HG02840 (cell line): ENCODE data around the gene KLHDC7B.
"Not testable (repeated sequence)": the region's sequence is repeated elsewhere in the genome, so short reads cannot be mapped to it uniquely, and the experiment has no call there.

ENCODE experiments used
- ATAC-seq: cut with Tn5 transposase; IDR thresholded peaks from one replicate; pipeline ENCODE4 v1.9.1; 2021; ENCODE audit warnings: mild to moderate bottlenecking, moderate library complexity, moderate number of reproducible peaks; ENCODE audit not compliant: unreplicated experiment, low FRiP score

Gene KLHDC7B

DNA sequence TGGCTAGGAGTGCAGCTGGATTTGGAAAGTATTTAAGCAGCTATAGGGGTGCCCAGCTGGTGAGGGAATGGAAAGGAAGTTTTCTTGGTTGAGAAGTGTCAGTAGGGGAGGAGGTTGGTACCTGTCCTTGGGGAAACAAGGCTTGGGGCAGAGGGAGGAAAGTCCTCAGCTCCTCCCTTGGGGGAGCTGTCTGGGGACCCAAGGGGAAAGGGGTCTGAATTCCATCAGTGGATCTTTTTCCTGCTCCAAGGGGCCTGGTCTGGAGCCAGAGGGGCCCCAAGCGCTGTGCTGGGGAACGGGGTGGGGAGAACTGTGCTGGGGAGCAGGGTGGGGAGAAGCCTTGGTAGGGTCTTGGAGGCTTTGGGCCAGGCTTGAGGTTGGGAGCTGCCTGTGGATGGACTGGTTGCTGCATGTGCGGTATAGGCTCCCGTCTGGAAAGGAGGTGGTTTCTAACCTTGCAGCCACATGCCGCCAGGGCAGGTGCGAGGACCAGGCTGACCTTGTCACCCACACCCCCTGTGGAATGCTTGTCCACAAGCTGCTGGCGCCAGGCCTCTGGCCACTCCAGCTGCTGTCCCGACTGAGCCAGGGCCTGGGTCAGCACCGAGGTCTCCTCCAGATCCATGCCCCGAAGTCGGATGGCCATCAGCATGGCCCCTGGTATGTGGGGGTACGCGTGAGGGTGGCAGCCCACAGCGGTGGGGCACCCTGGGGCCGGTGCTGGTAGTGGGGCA is 16.9 kb upstream of the KLHDC7B start:
- no peak for ATAC-seq

DNA sequence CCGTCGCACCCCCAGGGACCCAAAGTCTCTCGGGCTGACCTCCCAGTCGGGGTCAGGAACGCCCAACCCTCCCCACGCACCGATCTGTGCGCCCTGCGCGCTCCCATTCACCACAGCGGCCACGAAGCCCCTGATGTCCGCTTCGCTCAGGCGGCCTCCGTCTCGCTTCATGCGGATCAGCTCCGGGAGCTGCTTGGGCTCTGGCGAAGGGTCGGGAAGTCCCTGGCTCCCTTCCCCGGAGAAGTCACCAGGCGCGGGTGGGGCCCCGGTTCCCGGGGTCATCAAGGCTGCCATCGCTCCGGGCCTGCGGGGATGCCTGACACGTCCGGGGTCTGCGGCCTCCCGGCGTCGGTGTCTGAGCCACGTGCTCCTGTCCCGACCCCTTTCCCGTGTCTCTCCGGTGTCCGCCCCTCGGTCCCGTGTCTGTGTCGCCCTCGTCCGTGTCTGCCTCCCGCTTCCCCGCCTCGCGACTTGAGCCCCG is 16.2 kb upstream of the KLHDC7B start:
- no peak for ATAC-seq

DNA sequence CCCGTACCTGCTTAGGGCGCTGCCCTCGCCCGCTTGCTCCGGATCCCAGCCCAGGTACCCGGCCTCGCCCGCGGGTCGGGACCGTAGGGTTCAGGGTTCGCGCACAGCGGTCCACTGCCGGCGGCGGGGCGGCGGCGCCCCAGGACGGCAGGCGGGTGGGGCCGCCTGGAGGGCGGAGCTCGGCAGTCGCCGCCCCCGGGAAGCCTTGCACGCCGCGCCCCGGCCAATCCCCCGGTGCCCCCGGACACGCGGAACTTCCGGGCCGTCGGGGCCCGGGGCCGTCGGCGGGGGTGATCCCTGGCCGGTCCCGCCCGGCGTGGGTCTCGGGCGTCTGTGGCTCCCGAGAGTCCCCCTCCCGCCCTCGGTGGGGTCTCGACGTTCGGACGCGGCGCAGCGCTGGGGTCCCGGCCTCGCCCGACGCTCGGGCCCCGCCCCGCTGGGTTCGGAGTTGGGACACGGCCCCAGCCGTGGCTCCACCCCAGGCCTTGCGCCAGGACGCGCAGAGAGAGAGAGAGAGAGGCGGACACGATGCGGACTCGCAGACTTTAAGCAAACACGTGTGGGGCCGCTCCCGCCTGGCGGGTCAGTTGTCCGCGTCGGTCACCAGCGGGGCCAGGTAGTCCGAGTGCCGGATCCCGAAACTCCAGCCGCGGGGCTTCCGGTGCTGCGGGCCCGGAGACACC is 15.7 kb upstream of the KLHDC7B start, which contains the start of gene TYMP:
TYMP (minus strand) TSS at position 116 of the 683 bp plus-strand sequence. CDS start 303 bp downstream, outside the sequence.
- peak; percentile 29 for ATAC-seq

DNA sequence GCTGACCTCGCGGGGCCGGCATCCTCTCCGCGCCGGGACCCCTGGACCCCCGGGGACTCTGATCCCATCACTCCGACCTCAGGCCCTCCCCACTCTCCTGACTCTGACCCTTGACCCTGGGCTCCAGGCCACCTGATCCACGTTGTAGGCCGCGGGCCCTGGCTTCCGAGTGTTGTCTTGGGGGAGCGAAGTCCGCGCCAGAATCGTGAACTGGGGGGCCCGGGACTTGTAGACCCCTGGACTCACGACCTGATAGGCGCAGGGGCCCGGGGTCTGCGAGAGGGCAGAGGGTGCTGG is 15.2 kb upstream of the KLHDC7B start:
- no peak for ATAC-seq

DNA sequence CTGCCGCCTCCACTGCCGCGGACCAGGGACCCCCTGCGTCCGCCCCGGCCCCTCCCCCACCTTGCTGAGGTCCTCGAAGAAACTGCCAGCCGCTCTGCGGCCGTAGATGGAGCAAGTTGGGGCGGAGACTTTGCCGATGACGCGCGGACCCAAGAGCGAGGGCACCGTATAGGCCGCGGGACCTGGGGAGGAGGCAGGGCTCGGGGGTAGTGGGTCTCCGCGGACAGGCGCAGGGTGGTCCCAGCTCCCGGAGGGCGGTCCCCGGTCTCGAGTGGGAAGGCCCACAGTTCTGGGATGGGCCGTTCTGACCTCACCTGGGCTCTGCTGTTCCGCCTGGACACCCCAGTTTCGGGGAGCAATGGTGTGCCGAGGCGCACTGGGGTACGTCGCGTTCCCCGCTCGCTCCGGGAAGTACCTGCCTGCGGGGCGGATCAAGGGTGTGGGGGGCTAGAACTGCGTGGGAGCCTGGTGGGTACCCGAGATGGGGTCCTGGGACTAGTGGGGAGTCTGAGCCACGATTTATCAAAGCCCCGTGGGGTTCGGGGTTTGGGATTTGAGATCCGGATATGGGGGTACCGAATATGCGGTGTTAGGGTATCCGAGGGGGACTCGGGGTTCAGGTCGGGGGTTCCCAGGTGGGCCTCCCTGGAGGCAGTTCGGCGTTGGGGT is 14.7 kb upstream of the KLHDC7B start:
- no peak for ATAC-seq

DNA sequence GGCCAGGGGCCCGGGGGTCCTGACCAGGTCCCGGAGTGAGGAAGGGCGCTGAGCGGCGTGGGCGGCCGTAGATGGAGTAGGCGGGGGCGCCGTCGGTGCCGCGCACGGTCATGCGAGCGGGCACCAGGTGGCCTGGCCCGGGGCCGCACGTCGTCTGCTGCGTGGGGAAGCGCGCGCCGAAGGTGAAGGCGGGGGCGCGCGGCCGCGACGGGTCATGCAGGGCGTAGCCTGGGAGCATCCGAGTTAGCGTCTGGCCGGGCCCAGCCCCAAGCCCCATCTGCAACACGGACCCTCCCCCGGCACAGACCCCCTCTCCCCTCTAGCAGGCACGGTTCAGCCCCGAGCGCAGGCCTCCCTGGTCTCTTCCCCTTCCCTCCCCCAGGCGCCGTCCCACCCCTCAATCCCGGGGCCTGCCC is 14.1 kb upstream of the KLHDC7B start:
- ATAC-seq = no peak

DNA sequence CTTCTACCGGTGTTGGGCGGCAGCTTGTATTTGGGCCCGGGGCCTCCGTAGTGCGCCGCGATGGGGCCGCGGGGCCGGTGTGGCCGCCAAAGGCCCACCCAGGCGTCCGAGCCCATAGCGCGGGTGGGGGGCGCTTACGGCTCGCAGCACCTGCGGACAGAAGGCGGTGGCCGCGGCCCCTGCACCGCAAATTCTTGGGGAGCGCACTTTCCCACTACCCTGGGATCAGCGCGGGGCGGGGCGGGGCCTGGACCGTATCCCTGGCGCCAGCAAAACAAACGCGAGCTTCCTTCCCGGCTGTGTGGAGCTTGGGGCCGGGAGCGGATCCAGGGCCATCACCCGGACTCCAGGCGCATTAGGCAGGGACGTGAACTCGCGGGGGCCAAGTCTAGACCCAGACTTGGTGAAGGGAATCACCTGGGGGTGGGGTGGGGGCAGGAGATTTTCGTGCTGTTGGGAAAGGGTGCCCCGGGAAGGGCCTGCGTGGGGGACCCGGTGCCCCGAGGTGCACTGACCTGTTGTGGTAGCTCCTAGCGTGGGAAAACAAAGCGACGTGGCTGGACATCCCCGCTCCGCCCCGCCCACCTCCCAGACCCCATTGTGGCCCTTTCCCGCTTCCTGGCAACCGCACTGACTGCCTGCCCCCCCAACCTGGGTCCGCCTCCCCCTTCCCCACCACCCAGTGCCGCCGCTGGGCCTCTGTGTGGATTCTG is 13.6 kb upstream of the KLHDC7B start:
- no peak for ATAC-seq

DNA sequence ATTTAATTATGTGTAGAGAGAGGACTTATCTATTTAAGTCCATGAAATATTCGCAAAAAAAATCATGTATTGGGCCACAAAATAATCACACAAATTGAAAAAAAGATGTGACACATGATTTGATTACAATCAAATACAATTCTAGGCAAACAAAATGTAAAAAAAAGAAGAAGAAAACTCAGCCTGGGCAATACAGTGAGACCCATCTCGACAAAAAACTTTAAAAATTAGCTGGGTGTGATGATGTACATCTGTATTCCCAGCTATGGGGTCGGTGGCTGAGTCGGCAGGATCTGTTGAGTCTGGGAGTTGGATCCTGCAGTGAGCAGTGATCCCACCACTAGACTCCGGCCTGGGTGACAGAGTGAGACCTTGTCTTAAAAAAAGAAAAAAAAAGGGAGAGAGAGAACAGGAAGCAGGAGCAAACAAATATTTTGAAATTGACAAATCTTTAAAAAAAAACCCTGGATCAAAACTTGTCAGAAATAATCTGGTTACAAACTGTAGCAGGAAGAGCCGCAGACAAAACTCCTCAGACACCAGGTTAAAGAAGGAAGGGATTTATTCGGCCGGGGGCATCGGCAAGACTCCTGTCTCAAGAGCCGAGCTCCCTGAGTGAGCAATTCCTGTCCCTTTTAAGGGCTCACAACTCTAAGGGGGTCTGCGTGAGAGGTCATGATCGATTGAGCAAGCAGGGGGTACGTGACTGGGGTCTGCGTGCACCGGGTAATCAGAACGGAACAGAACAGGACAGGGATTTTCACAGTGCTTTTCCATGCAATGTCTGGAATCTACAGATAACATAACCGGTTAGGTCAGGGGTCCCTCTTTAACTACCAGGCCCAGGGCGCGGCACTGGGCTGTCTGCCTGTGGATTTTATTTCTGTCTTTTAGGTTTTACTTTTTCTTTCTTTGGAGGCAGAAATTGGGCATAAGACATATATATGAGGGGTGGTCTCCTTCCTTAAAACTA is 12.6 kb upstream of the KLHDC7B start:
- ATAC-seq = no peak

DNA sequence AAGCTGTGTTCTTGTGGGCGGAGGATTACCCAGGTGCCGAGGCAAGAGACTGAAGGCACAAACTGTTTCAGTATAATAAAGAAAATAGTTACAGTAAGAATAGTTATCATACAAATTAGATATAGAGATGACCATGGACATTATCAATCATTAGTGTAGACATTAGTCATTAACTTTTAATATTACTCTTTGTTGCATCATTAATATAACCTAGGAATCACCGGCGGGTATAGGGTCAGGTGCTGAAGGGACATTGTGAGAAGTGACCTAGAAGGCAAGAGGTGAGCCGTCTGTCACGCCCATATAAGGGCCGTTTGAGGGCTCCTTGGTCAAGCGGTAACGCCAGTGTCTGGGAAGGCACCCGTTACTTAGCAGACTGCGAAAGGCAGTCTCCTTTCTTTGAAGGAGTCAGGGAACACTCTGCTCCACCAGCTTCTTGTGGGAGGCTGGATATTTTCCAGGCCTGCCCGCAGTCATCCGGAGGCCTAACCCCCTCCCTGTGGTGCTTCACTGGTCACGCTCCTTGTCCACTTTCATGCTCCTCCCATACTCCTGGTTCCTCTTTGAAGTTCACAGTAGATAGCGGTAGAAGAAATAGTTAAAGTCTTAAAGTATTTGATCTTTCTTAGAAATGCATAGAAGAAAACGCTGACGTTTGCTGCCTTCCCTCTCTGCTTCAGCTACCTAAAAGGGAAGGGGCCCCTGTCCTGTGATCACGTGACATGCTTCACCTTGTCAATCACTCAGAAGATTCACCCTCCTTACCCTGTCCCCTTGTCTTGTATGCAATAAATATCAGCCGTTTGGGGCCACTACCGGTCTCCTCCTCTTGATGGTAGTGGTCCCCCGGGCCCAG is 11.6 kb upstream of the KLHDC7B start:
- not testable (repeated sequence) for ATAC-seq

DNA sequence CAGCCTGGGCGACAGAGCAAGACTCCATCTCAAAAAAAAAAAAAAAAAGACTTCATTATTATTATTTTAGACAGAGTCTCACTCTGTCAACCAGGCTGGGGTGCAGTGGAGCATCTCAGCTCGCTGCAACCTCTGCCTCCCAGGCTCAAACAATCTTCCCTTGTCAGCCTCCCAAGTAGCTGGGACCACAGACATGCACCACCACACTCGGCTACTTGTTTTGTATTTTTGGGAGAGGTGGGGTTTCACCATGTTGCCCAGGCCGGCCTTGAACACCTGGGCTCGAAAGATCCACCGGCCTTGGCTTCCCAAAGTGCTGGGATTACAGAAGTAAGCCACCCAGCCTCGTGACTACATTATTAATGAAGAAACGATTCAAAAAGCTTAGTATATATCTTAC is 10.6 kb upstream of the KLHDC7B start:
- ATAC-seq = no peak

DNA sequence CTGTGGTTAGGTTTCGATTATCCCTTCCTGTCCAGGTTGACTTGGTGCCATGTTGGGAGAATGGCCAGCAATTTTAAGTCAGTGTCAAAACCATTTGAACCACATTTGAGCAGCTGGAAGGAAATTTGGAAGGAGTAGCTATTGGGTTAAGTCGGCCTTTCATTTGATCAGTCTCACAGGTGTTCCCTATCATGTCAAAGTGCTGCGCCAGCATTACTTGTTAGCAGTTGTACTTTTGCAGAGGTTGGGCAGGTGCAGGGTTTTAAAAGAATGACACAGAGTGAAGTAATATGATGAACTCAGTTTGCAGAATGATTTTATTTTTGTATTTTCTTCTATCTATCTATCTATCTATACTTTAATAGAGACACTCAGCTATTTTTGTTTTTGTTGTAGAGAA is 9.5 kb upstream of the KLHDC7B start:
- no peak for ATAC-seq

DNA sequence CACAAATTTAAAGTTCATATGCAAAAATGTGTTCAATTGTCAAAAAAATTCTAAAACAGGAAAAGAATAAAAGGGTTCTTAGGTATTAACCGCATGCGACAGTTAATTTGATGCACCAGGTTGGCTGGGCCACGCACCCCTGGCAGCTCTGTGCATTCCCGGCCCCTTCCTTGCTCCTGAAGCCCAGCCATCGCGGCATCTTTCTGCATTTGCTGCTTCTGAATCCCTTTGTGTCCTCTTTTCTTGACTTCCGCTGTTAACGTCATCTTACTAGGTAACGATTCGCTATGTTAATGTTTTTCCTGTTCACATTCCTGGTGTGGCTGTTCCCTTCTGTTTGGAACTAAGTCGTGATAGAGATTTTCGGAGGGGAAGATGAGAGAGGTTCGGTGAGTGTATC is 7.9 kb upstream of the KLHDC7B start:
- no peak for ATAC-seq

DNA sequence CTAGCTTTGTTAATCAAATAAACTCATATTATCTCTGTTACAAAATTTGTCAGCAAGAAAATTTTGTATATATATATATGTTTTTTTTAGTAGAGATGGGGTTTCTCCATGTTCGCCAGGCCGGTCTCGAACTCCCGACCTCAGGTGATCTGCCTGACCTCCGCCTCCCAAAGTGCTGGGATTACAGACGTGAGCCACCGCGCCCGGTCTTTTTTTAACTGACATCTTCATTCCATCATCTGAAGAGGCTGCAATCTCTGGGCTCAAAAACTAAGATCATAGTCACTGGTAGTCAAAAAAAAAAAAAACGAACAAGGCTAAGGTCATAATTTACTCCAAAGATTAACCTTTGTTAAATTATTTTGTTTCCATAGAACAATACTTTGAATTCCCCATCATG is 5.3 kb upstream of the KLHDC7B start:
- ATAC-seq = no peak

DNA sequence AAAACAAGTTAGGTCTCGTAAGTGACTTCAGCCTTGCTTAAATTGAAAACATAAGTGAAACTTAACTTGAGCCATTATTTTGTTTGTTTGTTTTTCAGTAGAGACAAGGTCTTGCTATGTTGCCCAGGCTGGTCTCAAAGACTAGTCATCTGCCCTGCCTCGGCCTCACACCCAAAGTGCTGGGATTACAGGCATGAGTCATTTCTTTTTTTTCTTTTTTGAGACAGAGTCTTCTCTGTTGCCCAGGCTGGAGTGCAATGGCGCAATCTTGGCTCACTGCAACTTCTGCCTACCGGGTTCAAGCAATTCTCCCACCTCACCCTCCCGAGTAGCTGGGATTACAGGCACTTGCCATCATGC is 4.1 kb upstream of the KLHDC7B start:
- ATAC-seq = not testable (repeated sequence)

DNA sequence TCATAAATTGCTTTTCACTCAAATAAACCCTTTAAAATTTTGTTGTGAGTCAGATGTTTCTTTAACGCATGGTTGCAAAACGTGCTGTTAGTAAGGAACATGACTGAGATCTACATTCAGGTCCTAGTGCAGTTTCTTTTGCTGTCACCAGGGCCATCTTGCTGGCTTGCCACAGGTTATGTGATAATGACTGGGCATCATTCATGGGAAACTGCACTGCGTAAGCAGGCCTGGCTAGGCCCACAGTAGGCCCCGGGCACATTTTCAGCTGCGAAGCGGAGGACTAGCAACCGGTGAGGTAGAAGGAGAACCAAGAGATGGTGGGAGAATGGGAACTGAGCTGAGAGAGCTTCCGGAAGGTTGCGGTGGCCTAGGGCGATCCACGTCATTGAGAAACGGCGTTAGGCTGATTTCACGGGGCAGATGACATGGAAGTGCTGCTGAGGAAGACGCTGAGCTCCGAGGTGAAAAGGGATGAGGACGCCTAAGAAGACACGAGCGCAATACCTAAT is 3.2 kb upstream of the KLHDC7B start:
- no peak for ATAC-seq

DNA sequence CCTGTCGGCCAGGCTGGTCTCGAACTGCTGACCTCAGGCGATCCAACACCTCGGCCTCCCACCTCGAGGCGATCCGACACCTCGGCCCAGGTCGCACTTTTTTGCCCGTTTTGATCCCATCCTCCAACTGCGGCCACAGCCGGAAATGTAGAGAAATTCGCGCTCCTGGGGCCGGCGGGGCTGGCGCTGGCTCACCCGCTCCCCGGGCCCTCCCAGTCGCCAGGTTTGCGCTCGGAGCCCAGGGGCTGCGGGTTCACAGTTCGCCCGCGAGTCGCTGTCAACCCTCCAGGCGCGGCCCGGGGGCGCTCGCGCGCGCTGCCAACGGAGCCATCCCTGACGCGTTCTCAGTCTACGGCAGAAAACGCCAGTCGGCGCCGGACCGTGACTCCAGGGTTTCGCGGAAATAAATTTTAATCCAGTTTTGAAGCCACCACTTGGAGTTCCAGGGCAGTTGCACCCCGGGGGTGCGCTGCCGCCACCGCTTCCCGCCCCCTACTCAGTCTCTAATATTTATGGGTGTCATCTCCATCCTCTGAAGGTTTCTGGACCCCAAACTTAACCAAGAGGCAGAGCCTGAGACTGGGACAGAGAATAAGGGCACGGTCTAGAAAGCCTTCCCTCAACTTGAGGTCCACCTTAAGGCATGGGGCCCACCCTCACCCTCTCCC is 1.5 kb upstream of the KLHDC7B start:
- no peak for ATAC-seq

DNA sequence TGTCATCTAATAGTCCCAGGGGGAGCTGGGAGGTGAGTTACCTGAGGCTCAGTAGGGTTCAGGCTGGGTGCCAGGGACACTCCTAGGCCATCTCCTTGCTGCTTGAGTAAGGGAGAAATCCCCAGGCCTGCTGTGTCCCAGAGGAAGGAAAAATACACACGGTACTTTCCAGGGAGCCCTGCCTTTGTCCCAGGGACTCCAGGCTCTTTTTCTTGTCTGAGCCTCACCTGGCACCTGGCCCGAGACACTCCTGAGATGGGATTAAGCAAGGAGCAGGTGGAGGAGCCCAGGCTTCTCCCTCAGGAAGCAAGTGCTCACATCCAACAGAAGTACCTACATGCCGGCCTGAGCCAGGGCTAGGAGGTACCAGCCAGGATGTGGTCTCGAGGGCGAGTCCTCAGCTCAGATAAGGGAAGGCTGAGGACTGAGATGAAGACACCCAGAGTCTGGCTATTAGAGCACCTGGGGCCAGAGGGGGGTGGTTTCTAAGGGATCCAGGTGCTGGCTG is 899 bp upstream of the KLHDC7B start:
- ATAC-seq = no peak
